ENCODE results near the gene SHC2. TPM values are rescaled to one million over a fixed set of nuclear protein-coding genes. Genes with fewer than 3 reads are reported as not detected.

SHC2 gene
- total and polyA plus RNA-seq, 2 experiments from 2014 or later: 2.2 to 4.6 TPM

- no peaks in the 10 kb centered on the region for H3K36me3 ChIP-seq (ENCODE audit: insufficient read depth)
- DNase-seq (ENCODE audit: low spot score): peak; percentile 48
These were observed 33.6 kb upstream of the SHC2 start for GRCh38 chr19:494171-495080.

More at GRCh38 chr19:494171-495080, 33.6 kb upstream of the SHC2 start:
- H3F3A ChIP-seq (replicated peaks; ENCODE audit: low read depth): peaks cover 10% of the 10 kb centered on the region
- ATAC-seq: no peak
- H3K79me2 ChIP-seq (replicated peaks; ENCODE audit: insufficient read depth): no peaks in the 10 kb centered on the region
- no peak overlapping the region for H2AFZ ChIP-seq
- peaks cover 13% of the 10 kb centered on the region for H3K4me1 Mint-ChIP-seq
- H3K27ac Mint-ChIP-seq: no peak overlapping the region
- H3K4me1 ChIP-seq (ENCODE audit: insufficient read depth): 0 out of 2 replicates have a peak, but pooled peaks cover 3% of the 10 kb centered on the region
- TF ChIP-seq EZH2 (IDR thresholded peaks at IDR 0.05; ENCODE audit: low read depth, unreplicated experiment): no peak
- no peak for TF ChIP-seq POLR2AphosphoS5 (IDR thresholded peaks at IDR 0.05; ENCODE audit: low read depth)
- TF ChIP-seq REST (IDR thresholded peaks at IDR 0.05; ENCODE audit: unreplicated experiment): no peak
- TF ChIP-seq EZH2phosphoT487 (IDR thresholded peaks at IDR 0.05; ENCODE audit: unreplicated experiment): no peak
- no peak for TF ChIP-seq ZNF331 (CRISPR knock-in tag; IDR thresholded peaks at IDR 0.05; ENCODE audit: low read depth)
- no peak for TF ChIP-seq CREB1 (CRISPR knock-in tag; IDR thresholded peaks at IDR 0.05; ENCODE audit: low read depth)
- no peak for TF ChIP-seq JUNB (IDR thresholded peaks at IDR 0.05; ENCODE audit: unreplicated experiment)
- TF ChIP-seq CTCF (conservative IDR thresholded peaks at IDR 0.05; ENCODE audit: low read depth in 2 of 2): no peak
- TF ChIP-seq ETS1 (IDR thresholded peaks at IDR 0.05): no peak
- TF ChIP-seq ZNF114 (CRISPR knock-in tag; IDR thresholded peaks at IDR 0.05): no peak
- no peak for TF ChIP-seq STAT1 (IDR thresholded peaks at IDR 0.05; ENCODE audit: unreplicated experiment)
- no peak for TF ChIP-seq ZNF462 (CRISPR knock-in tag; IDR thresholded peaks at IDR 0.05)
- TF ChIP-seq NANOG (IDR thresholded peaks at IDR 0.05; ENCODE audit: borderline replicate concordance): no peak
- H3K9me2 ChIP-seq (ENCODE audit: insufficient read depth): no peaks in the 10 kb centered on the region
- no peak overlapping the region for H3K4me3 Mint-ChIP-seq
- H3K27me3 Mint-ChIP-seq (ENCODE audit: insufficient read depth, low read depth, poor library complexity): peaks cover 36% of the 10 kb centered on the region
- H3K4me2 ChIP-seq: peak overlapping the region; percentile 32; the same call in 1 of the 2 replicates
- peaks cover 12% of the 10 kb centered on the region for H3K9me3 Mint-ChIP-seq
- peaks cover 2% of the 10 kb centered on the region; the same call in 1 of the 3 replicates for H3K36me3 Mint-ChIP-seq (ENCODE audit: low read depth)
- peaks cover 33% of the 10 kb centered on the region for H3K27me3 ChIP-seq (ENCODE audit: insufficient read depth)
- H3K27ac ChIP-seq (ENCODE audit: low read depth): no peak overlapping the region
- H3K4me3 ChIP-seq: no peak overlapping the region
- H4K20me1 ChIP-seq (replicated peaks; ENCODE audit: insufficient read depth): no peaks in the 10 kb centered on the region

All from GM23338 (cell line).